ENCODE results near the gene ABCA7.
A peak's percentile ranks its signal among the peaks of the same experiment; 100 is the strongest.

ABCA7 gene

DNA sequence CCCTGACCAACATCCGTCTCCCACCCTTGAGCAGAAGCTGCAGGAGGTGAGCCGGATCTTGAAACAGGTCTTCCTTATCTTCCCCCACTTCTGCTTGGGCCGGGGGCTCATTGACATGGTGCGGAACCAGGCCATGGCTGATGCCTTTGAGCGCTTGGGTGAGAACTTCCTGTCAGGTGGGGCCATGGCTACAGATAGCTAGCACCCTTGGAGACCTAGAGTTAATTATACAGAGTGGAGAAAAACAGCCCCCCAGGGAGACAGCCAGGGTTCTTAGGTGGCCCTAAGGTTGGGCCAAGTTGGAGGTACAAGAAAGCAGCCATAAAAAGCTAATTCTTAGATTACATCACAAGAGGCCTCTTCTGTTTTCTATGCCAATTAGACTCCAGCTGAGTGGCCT lies 18.2 kb downstream of the ABCA7 start:
- Histone ChIP-seq H3K4me3 (ENCODE audit: low read length) (no peak overlapping the region), H3K9me3 (ENCODE audit: control insufficient read depth, insufficient read depth, low read length) (peaks cover 12% of the 10 kb centered on the region), H3K4me1 (ENCODE audit: control insufficient read depth, insufficient read depth, low read length) (no peaks in the 10 kb centered on the region; the same call in 1 of the 2 replicates), H3K27me3 (ENCODE audit: control insufficient read depth, insufficient read depth, low read length) (no peaks in the 10 kb centered on the region), H3K27ac (ENCODE audit: low read length) (no peak overlapping the region), H3K36me3 (ENCODE audit: control insufficient read depth, insufficient read depth, low read length) (peaks cover 13% of the 10 kb centered on the region; the same call in 1 of the 2 replicates)
- no CpG with 5 or more reads among the region's 5 CpGs for WGBS (ENCODE audit: insufficient coverage, insufficient read length)
- DNase-seq (ENCODE audit: low read depth, low spot score): no peak

DNA sequence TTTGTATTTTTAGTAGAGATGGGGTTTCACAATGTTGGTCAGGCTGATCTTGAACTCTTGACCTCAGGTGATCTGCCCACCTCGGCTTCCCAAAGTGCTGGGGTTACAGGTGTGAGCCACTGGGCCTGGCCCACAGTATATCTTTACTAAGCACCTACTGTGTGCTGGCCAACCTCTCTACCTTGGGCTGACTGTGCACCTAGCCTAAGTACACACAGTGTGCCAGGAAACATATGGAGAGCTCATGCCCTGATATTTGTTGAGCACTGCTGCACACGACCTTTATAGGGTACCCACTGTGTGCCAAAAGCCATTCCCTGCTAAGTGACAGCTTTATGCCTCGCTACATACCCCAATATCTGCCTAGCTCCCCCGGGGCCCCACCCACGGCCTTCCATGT lies 20.8 kb downstream of the ABCA7 start:
- DNase-seq (ENCODE audit: low read depth, low spot score): no peak
- Histone ChIP-seq H3K4me3 (ENCODE audit: low read length) (no peak overlapping the region), H3K27me3 (ENCODE audit: control insufficient read depth, insufficient read depth, low read length) (no peaks in the 10 kb centered on the region), H3K36me3 (ENCODE audit: control insufficient read depth, insufficient read depth, low read length) (peaks cover 13% of the 10 kb centered on the region; the same call in 1 of the 2 replicates), H3K4me1 (ENCODE audit: control insufficient read depth, insufficient read depth, low read length) (peaks cover 6% of the 10 kb centered on the region), H3K27ac (ENCODE audit: low read length) (no peak overlapping the region), H3K9me3 (ENCODE audit: control insufficient read depth, insufficient read depth, low read length) (peaks cover 12% of the 10 kb centered on the region)
- WGBS (ENCODE audit: insufficient coverage, insufficient read length): no CpG with 5 or more reads among the region's 5 CpGs

GRCh38 chr19:1061987-1062386 lies 22.1 kb downstream of the ABCA7 start:
- no CpG with 5 or more reads among the region's 20 CpGs for WGBS (ENCODE audit: insufficient coverage, insufficient read length)
- Histone ChIP-seq H3K4me3 (ENCODE audit: low read length) (no peak overlapping the region), H3K27ac (ENCODE audit: low read length) (no peak overlapping the region), H3K36me3 (ENCODE audit: control insufficient read depth, insufficient read depth, low read length) (peaks cover 5% of the 10 kb centered on the region; the same call in 1 of the 2 replicates), H3K9me3 (ENCODE audit: control insufficient read depth, insufficient read depth, low read length) (peaks cover 7% of the 10 kb centered on the region), H3K27me3 (ENCODE audit: control insufficient read depth, insufficient read depth, low read length) (no peaks in the 10 kb centered on the region), H3K4me1 (ENCODE audit: control insufficient read depth, insufficient read depth, low read length) (peaks cover 8% of the 10 kb centered on the region)
- no peak for DNase-seq (ENCODE audit: low read depth, low spot score)

DNA sequence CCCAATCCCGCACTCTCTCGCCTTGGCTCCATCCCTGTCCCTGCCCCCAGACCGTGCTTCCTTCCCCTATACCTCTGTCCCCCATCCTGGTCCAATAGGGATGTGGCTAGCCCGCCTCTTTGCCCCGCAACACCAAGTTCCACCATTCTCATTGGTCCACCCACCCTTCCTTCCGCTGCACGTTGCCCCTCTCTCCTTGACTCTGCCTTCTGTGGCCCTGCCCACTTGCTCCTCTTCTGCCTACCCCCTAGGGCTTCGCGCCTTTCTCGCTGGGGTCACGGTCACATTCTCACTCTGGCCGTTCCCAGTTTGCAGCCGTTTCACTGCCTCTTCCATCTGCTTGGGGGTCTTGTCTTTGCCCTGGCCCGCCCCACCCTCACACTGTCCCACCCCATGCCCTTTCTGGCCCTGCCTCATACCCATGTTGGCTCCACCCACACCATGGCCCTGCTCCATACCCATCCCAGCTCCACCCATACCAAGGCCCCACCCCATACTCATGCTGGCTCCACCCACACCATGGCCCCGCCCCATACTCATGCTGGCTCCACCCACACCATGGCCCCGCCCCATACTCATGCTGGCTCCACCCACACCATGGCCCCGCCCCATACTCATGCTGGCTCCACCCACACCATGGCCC lies 22.6 kb downstream of the ABCA7 start:
- Histone ChIP-seq H3K27me3 (ENCODE audit: control insufficient read depth, insufficient read depth, low read length) (no peaks in the 10 kb centered on the region), H3K27ac (ENCODE audit: low read length) (no peak overlapping the region), H3K4me1 (ENCODE audit: control insufficient read depth, insufficient read depth, low read length) (peaks cover 8% of the 10 kb centered on the region), H3K4me3 (ENCODE audit: low read length) (no peak overlapping the region), H3K9me3 (ENCODE audit: control insufficient read depth, insufficient read depth, low read length) (peaks cover 3% of the 10 kb centered on the region; the same call in 1 of the 2 replicates), H3K36me3 (ENCODE audit: control insufficient read depth, insufficient read depth, low read length) (peaks cover 5% of the 10 kb centered on the region; the same call in 1 of the 2 replicates)
- WGBS (ENCODE audit: insufficient coverage, insufficient read length): no CpG with 5 or more reads among the region's 17 CpGs
- no peak for DNase-seq (ENCODE audit: low read depth, low spot score)

DNA sequence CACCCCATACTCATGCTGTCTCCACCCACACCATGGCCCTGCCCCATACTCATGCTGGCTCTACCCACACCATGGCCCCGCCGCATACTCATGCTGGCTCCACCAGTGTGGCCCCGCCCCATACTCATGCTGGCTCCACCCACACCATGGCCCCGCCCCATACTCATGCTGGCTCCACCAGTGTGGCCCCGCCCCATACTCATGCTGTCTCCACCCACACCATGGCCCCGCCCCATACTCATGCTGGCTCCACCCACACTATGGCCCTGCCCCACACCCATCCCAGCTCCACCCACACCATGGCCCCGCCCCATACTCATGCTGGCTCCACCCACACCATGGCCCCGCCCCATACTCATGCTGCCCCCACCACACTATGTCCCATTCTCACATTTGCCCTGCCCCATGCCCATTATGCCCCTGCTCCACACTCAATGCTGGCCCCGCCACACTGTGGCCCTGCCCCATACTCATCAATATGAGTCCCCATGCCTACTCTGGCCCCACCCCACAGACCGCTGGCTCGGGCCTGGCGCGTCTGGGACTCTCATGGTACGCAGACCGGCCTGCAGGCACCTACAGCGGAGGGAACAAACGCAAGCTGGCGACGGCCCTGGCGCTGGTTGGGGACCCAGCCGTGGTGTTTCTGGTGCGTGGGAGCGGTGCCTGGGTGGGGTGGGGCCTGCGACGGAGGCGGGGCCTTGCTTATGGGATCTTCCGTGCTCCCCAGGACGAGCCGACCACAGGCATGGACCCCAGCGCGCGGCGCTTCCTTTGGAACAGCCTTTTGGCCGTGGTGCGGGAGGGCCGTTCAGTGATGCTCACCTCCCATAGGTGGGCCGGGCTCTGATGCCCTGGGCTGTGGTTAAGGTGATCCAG lies 23.4 kb downstream of the ABCA7 start:
- Histone ChIP-seq H3K4me3 (ENCODE audit: low read length) (no peak overlapping the region), H3K27me3 (ENCODE audit: control insufficient read depth, insufficient read depth, low read length) (no peaks in the 10 kb centered on the region), H3K36me3 (ENCODE audit: control insufficient read depth, insufficient read depth, low read length) (peaks cover 3% of the 10 kb centered on the region; the same call in 1 of the 2 replicates), H3K9me3 (ENCODE audit: control insufficient read depth, insufficient read depth, low read length) (0 out of 2 replicates have a peak, but pooled peaks cover 3% of the 10 kb centered on the region), H3K4me1 (ENCODE audit: control insufficient read depth, insufficient read depth, low read length) (peaks cover 8% of the 10 kb centered on the region), H3K27ac (ENCODE audit: low read length) (no peak overlapping the region)
- no peak for DNase-seq (ENCODE audit: low read depth, low spot score)
- no CpG with 5 or more reads among the region's 37 CpGs for WGBS (ENCODE audit: insufficient coverage, insufficient read length)

GRCh38 chr19:1063909-1064660 lies 24.2 kb downstream of the ABCA7 start:
- Histone ChIP-seq H3K27me3 (ENCODE audit: control insufficient read depth, insufficient read depth, low read length) (no peaks in the 10 kb centered on the region), H3K4me1 (ENCODE audit: control insufficient read depth, insufficient read depth, low read length) (peaks cover 8% of the 10 kb centered on the region), H3K4me3 (ENCODE audit: low read length) (peak overlapping the region; percentile 28; the same call in 1 of the 2 replicates), H3K36me3 (ENCODE audit: control insufficient read depth, insufficient read depth, low read length) (no peaks in the 10 kb centered on the region), H3K27ac (ENCODE audit: low read length) (no peak overlapping the region), H3K9me3 (ENCODE audit: control insufficient read depth, insufficient read depth, low read length) (no peaks in the 10 kb centered on the region)
- DNase-seq (ENCODE audit: low read depth, low spot score): no peak
- no CpG with 5 or more reads among the region's 37 CpGs for WGBS (ENCODE audit: insufficient coverage, insufficient read length)

DNA sequence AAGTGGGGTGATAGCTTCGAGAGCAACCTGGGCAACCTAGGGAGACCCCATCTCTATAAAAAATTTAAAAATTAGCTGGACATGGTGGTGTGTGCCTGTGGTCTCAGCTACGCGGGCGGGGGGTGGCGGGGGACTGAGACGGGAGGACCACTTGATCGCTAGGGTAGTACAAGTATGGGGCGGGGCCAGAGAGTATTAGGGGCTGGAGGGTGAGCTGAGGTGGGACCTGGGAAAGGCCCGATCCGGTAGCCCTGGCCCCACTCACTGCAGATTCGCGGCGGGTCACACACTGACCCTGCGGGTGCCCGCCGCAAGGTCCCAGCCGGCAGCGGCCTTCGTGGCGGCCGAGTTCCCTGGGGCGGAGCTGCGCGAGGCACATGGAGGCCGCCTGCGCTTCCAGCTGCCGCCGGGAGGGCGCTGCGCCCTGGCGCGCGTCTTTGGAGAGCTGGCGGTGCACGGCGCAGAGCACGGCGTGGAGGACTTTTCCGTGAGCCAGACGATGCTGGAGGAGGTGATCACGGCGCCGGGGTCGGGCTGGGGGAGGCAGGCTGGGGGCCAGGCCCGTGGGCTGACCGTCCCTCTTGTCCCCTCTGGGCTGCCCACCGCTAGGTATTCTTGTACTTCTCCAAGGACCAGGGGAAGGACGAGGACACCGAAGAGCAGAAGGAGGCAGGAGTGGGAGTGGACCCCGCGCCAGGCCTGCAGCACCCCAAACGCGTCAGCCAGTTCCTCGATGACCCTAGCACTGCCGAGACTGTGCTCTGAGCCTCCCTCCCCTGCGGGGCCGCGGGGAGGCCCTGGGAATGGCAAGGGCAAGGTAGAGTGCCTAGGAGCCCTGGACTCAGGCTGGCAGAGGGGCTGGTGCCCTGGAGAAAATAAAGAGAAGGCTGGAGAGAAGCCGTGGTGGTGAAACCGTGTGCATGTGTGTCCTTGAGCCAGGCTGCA lies 25.0 kb downstream of the ABCA7 start:
- DNase-seq (ENCODE audit: low read depth, low spot score): no peak
- H3K4me1 ChIP-seq (ENCODE audit: control insufficient read depth, insufficient read depth, low read length): peaks cover 8% of the 10 kb centered on the region
- H3K9me3 ChIP-seq (ENCODE audit: control insufficient read depth, insufficient read depth, low read length): no peaks in the 10 kb centered on the region
- no CpG with 5 or more reads among the region's 60 CpGs for WGBS (ENCODE audit: insufficient coverage, insufficient read length)
- H3K27me3 ChIP-seq (ENCODE audit: control insufficient read depth, insufficient read depth, low read length): no peaks in the 10 kb centered on the region
- no peak overlapping the region for H3K27ac ChIP-seq (ENCODE audit: low read length)
- peak overlapping the region; percentile 28; the same call in 1 of the 2 replicates for H3K4me3 ChIP-seq (ENCODE audit: low read length)
- no peaks in the 10 kb centered on the region for H3K36me3 ChIP-seq (ENCODE audit: control insufficient read depth, insufficient read depth, low read length)

DNA sequence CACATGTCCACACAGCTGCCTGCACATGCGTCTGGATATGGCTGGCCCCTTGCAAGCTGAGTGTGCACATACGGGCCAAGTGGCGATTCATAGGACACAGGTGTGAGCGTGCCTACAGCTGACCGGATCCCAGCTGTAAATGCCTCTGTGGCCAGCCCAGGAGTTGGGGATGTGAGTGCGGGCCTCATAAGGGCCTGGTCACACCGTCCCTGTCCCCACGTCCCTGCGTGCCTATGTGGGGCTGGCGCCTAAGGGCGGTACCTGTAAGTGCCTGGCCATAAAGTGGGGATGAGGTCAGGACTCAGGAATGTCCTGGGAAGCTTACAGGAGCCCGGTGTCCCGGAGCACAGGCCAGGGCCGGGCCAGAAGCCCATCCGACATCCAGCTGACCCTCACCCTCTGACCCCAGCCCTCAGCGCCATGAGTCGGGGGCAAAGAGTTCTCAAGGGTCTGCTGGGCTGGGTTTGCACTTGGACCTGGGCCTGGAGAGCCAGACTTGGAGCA lies 25.8 kb downstream of the ABCA7 start:
- Histone ChIP-seq H3K4me3 (ENCODE audit: low read length) (no peak overlapping the region), H3K9me3 (ENCODE audit: control insufficient read depth, insufficient read depth, low read length) (no peaks in the 10 kb centered on the region), H3K27me3 (ENCODE audit: control insufficient read depth, insufficient read depth, low read length) (no peaks in the 10 kb centered on the region), H3K27ac (ENCODE audit: low read length) (no peak overlapping the region), H3K36me3 (ENCODE audit: control insufficient read depth, insufficient read depth, low read length) (no peaks in the 10 kb centered on the region), H3K4me1 (ENCODE audit: control insufficient read depth, insufficient read depth, low read length) (peaks cover 8% of the 10 kb centered on the region)
- no CpG with 5 or more reads among the region's 17 CpGs for WGBS (ENCODE audit: insufficient coverage, insufficient read length)
- DNase-seq (ENCODE audit: low read depth, low spot score): no peak

DNA sequence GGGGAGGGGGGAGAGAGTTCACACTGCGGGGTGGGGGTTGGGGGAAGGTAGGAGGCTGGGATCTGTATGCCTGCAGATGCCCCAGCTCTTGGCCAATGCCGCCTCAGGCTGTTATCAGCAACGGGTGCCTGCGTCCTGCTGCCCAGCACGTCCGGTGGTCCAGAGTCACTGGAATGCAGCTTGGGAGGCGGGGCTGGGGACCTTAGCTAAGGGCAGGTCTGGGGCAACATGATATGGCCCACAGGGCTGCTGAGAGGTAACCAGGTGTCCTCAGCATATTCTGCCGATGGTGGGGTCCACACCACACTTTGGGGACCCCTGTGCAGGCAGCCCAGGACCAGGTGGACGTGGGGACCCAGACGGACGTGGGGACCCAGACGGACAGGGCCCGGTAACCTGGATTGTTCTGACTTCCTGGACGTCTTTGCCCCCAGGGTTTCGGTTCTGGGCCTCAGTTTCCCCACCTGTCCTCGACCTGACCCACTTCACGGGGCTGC lies 26.4 kb downstream of the ABCA7 start:
- H3K4me1 ChIP-seq (ENCODE audit: control insufficient read depth, insufficient read depth, low read length): peaks cover 10% of the 10 kb centered on the region
- no peaks in the 10 kb centered on the region for H3K27me3 ChIP-seq (ENCODE audit: control insufficient read depth, insufficient read depth, low read length)
- H3K9me3 ChIP-seq (ENCODE audit: control insufficient read depth, insufficient read depth, low read length): no peaks in the 10 kb centered on the region
- no peaks in the 10 kb centered on the region; the same call in 1 of the 2 replicates for H3K36me3 ChIP-seq (ENCODE audit: control insufficient read depth, insufficient read depth, low read length)
- no peak overlapping the region for H3K27ac ChIP-seq (ENCODE audit: low read length)
- DNase-seq (ENCODE audit: low read depth, low spot score): no peak
- WGBS (ENCODE audit: insufficient coverage, insufficient read length): no CpG with 5 or more reads among the region's 17 CpGs
- no peak overlapping the region for H3K4me3 ChIP-seq (ENCODE audit: low read length)
